ENCODE data around the gene L3MBTL4. TPM values are rescaled to one million over a fixed set of nuclear protein-coding genes. Genes with fewer than 3 reads are reported as not detected.

Gene L3MBTL4
- total RNA-seq, 2 experiments from 2014 or later, result not detected

DNA sequence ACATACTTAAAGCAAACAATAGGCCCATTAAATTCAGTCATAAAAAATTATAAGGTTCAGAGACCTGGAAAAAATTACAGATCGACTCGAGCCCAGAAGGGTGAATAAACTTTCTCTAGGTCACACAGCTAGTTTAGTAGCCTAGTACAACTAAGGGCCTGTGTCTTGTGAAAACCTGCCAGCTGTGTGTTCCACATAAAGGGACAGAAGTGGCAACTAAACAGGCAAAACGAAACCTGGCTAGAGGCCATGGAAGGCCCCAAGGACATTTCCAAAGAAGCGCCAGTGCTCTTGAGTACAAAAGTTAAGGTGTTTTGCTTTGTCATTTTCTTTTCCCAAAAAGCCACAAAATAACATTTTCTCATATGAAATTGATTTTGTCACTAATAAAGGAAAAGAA is 164.9 kb downstream of the L3MBTL4 start:
- Histone ChIP-seq H3K36me3 (ENCODE audit: insufficient read depth, low read length) (no peaks in the 10 kb centered on the region), H3K4me2 (ENCODE audit: low read length) (no peak overlapping the region), H4K20me1 (ENCODE audit: insufficient read depth, low read length) (no peaks in the 10 kb centered on the region), H3K79me2 (ENCODE audit: insufficient read depth, low read depth, low read length) (no peaks in the 10 kb centered on the region), H3K9me2 (ENCODE audit: insufficient read depth, low read length) (no peaks in the 10 kb centered on the region), H3K27ac (ENCODE audit: low read depth, low read length, poor library complexity, severe bottlenecking) (no peak overlapping the region), H2AFZ (ENCODE audit: low read length) (no peak overlapping the region), H3K9me3 (ENCODE audit: low read length) (no peaks in the 10 kb centered on the region), H3K4me1 (ENCODE audit: insufficient read depth, low read length, poor library complexity, severe bottlenecking) (no peaks in the 10 kb centered on the region), H3K4me3 (ENCODE audit: low read depth, low read length, poor library complexity, severe bottlenecking) (no peak overlapping the region)
- ChIA-PET POLR2A (no interaction called here), CTCF (ENCODE audit: unreplicated experiment) (no interaction called here)
- no peak for TF ChIP-seq EZH2phosphoT487 (IDR thresholded peaks at IDR 0.05; ENCODE audit: borderline replicate concordance, low read depth, low read length)
- TF ChIP-seq, protein P1, sequence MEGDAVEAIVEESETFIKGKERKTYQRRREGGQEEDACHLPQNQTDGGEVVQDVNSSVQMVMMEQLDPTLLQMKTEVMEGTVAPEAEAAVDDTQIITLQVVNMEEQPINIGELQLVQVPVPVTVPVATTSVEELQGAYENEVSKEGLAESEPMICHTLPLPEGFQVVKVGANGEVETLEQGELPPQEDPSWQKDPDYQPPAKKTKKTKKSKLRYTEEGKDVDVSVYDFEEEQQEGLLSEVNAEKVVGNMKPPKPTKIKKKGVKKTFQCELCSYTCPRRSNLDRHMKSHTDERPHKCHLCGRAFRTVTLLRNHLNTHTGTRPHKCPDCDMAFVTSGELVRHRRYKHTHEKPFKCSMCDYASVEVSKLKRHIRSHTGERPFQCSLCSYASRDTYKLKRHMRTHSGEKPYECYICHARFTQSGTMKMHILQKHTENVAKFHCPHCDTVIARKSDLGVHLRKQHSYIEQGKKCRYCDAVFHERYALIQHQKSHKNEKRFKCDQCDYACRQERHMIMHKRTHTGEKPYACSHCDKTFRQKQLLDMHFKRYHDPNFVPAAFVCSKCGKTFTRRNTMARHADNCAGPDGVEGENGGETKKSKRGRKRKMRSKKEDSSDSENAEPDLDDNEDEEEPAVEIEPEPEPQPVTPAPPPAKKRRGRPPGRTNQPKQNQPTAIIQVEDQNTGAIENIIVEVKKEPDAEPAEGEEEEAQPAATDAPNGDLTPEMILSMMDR (conservative IDR thresholded peaks at IDR 0.05; ENCODE audit: low read length), result no peak
- DNase-seq (ENCODE audit: low spot score), result no peak
- no TSS peak for BruUV-seq (replicated peaks)
- intact Hi-C loops (cut with micrococcal nuclease; ENCODE audit: unreplicated experiment), result no loop called here

DNA sequence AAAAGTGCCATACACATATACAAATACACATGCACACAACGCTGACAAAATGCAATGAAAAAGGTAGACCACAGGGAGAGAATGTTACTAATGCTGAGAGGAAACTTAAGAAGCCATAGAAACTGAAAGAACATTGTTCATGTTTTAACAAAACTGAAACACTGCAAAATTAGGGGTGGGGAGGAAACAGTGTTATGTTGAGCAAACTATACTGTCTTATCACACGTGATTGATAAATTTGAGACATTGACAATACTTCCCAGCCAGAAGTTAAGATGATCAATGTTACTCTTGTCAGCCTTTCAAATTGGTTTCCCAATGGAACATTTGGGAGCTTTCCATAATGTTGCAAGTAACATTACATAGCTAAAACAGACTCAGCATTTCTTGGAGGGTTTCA is 165.5 kb downstream of the L3MBTL4 start:
- no peaks in the 10 kb centered on the region for H3K79me2 ChIP-seq (ENCODE audit: insufficient read depth, low read depth, low read length)
- intact Hi-C loops (cut with micrococcal nuclease; ENCODE audit: unreplicated experiment), result no loop called here
- H2AFZ ChIP-seq (ENCODE audit: low read length), result no peak overlapping the region
- DNase-seq (ENCODE audit: low spot score), result no peak
- H3K27ac ChIP-seq (ENCODE audit: low read depth, low read length, poor library complexity, severe bottlenecking), result no peak overlapping the region
- no peaks in the 10 kb centered on the region for H3K9me2 ChIP-seq (ENCODE audit: insufficient read depth, low read length)
- no peak overlapping the region for H3K4me2 ChIP-seq (ENCODE audit: low read length)
- no peaks in the 10 kb centered on the region for H3K4me1 ChIP-seq (ENCODE audit: insufficient read depth, low read length, poor library complexity, severe bottlenecking)
- no TSS peak for BruUV-seq (replicated peaks)
- H3K9me3 ChIP-seq (ENCODE audit: low read length), result no peaks in the 10 kb centered on the region
- POLR2A ChIA-PET, result no interaction called here
- CTCF ChIA-PET (ENCODE audit: unreplicated experiment), result no interaction called here
- H3K4me3 ChIP-seq (ENCODE audit: low read depth, low read length, poor library complexity, severe bottlenecking), result no peak overlapping the region
- TF ChIP-seq EZH2phosphoT487 (IDR thresholded peaks at IDR 0.05; ENCODE audit: borderline replicate concordance, low read depth, low read length), result no peak
- TF ChIP-seq, protein P1 (conservative IDR thresholded peaks at IDR 0.05; ENCODE audit: low read length), result no peak
- no peaks in the 10 kb centered on the region for H4K20me1 ChIP-seq (ENCODE audit: insufficient read depth, low read length)
- no peaks in the 10 kb centered on the region for H3K36me3 ChIP-seq (ENCODE audit: insufficient read depth, low read length)

- no peaks in the 10 kb centered on the region for H3K4me1 ChIP-seq (ENCODE audit: insufficient read depth, low read length, poor library complexity, severe bottlenecking)
- TF ChIP-seq, protein P1 (conservative IDR thresholded peaks at IDR 0.05; ENCODE audit: low read length), result no peak
- no peak for TF ChIP-seq EZH2phosphoT487 (IDR thresholded peaks at IDR 0.05; ENCODE audit: borderline replicate concordance, low read depth, low read length)
- intact Hi-C loops (cut with micrococcal nuclease; ENCODE audit: unreplicated experiment), result no loop called here
- no peaks in the 10 kb centered on the region for H3K36me3 ChIP-seq (ENCODE audit: insufficient read depth, low read length)
- DNase-seq (ENCODE audit: low spot score), result no peak
- H3K9me2 ChIP-seq (ENCODE audit: insufficient read depth, low read length), result no peaks in the 10 kb centered on the region
- no peaks in the 10 kb centered on the region for H4K20me1 ChIP-seq (ENCODE audit: insufficient read depth, low read length)
- no peak overlapping the region for H2AFZ ChIP-seq (ENCODE audit: low read length)
- no peaks in the 10 kb centered on the region for H3K9me3 ChIP-seq (ENCODE audit: low read length)
- H3K4me3 ChIP-seq (ENCODE audit: low read depth, low read length, poor library complexity, severe bottlenecking), result no peak overlapping the region
- ChIA-PET CTCF (ENCODE audit: unreplicated experiment) (no interaction called here), POLR2A (no interaction called here)
- no TSS peak for BruUV-seq (replicated peaks)
- no peaks in the 10 kb centered on the region for H3K79me2 ChIP-seq (ENCODE audit: insufficient read depth, low read depth, low read length)
- no peak overlapping the region for H3K27ac ChIP-seq (ENCODE audit: low read depth, low read length, poor library complexity, severe bottlenecking)
- no peak overlapping the region for H3K4me2 ChIP-seq (ENCODE audit: low read length)
These were observed 166.7 kb downstream of the L3MBTL4 start for GRCh38 chr18:6248017-6248416.
